Testis (tissue), 3 donors: ENCODE results near the gene LRIG1. TPM values are rescaled to one million over a fixed set of nuclear protein-coding genes. Genes with fewer than 3 reads are reported as not detected.
A peak's percentile ranks its signal among the peaks of the same experiment; 100 is the strongest.

Experiments used
- DNase-seq: peaks from one replicate; pipeline ENCODE4 v3.0.0-alpha.2; 2019
- H3K27ac ChIP-seq, 2 donors: fragments of 200-600 bp; sonication (generic); one replicate each; pipeline ENCODE4 v1.5.1; 2019
- H3K27me3 ChIP-seq: fragments of 200-600 bp; sonication (generic); one replicate; pipeline ENCODE4 v1.5.1; 2019
- H3K36me3 ChIP-seq: fragments of 200-600 bp; sonication (generic); one replicate; pipeline ENCODE4 v1.5.1; 2017; ENCODE audit warnings: low read depth; ENCODE audit errors: missing control alignments
- H3K4me1 ChIP-seq: fragments of 200-600 bp; sonication (generic); one replicate; pipeline ENCODE4 v1.5.1; 2019
- H3K4me3 ChIP-seq, 2 donors: fragments of 200-600 bp; sonication (generic); one replicate each; pipeline ENCODE4 v1.5.1; 2017 to 2019
- H3K9me3 ChIP-seq: fragments of 200-600 bp; sonication (generic); one replicate; pipeline ENCODE4 v1.5.1; 2017
- POLR2A ChIP-seq: fragments of 450-650 bp; IDR thresholded peaks from one replicate; pipeline ENCODE4 v1.6.1; 2017; ENCODE audit warnings: antibody characterized with exemption, mild to moderate bottlenecking, moderate library complexity
- WGBS, 2 donors: methylation state at CpG; one replicate each; pipeline ENCODE4 v1.1.5; 2018; 5-methylcytosine and 5-hydroxymethylcytosine counted together
- intact Hi-C: fragments of 100-400 bp; cut with DNase I; formaldehyde crosslinking; loops from one replicate; pipeline ENCODE4 v1.15.1; 2023; ENCODE audit warnings: low total_unique reads
- polyA plus RNA-seq: library from polyadenylated mRNA; stranded (reverse); fragments of 350-450 nt; fragmentation: Illumina TruSeq; extraction: RNeasy Lipid Tissue Mini Kit (QIAGEN cat#74804); gene quantifications from one replicate; pipeline ENCODE4 v1.2.3, GENCODE V29; 2014; ENCODE audit warnings: low read depth, low replicate concordance; ENCODE audit not compliant: insufficient read depth
- total RNA-seq, 2 donors: library from RNA; depleted of rRNA; stranded (reverse); fragments of >200 nt; gene quantifications; one replicate each; pipeline ENCODE4 v1.2.3, GENCODE V29; 2016
- TF ChIP-seq, protein P1 (sequence below), 3 experiments: fragments of 450-650 bp in 2 of 3; fragments of 200-600 bp in 1 of 3; sonication (generic) in 1 of 3; IDR thresholded peaks; one replicate each; pipeline ENCODE4 v1.5.1; 2016 to 2019; ENCODE audit warnings: antibody characterized with exemption in 3 of 3, mild to moderate bottlenecking in 2 of 3, moderate library complexity in 1 of 3

The LRIG1 gene
- total and polyA plus RNA-seq, 3 donors from 2014 or later: 62.7 to 107 (median 77.9) TPM

GRCh38 chr3:66402596-66403290 lies 98.1 kb downstream of the LRIG1 start:
- intact Hi-C loops: loop anchor here (10.0 kb wide), 1 partner anchor 412 kb away; no protein-coding TSS in a partner anchor
- WGBS, 2 donors: 69% methylated on average over 13 of the region's 13 CpGs
- Histone ChIP-seq H3K4me3 (no peak overlapping the region), H3K27me3 (no peaks in the 10 kb centered on the region), H3K36me3 (no peaks in the 10 kb centered on the region), H3K27ac (peak overlapping the region in 1 of 2 donors; percentile 47), H3K9me3 (no peaks in the 10 kb centered on the region), H3K4me1 (peaks cover 6% of the 10 kb centered on the region)
- TF ChIP-seq POLR2A: no peak
- TF ChIP-seq, protein P1, sequence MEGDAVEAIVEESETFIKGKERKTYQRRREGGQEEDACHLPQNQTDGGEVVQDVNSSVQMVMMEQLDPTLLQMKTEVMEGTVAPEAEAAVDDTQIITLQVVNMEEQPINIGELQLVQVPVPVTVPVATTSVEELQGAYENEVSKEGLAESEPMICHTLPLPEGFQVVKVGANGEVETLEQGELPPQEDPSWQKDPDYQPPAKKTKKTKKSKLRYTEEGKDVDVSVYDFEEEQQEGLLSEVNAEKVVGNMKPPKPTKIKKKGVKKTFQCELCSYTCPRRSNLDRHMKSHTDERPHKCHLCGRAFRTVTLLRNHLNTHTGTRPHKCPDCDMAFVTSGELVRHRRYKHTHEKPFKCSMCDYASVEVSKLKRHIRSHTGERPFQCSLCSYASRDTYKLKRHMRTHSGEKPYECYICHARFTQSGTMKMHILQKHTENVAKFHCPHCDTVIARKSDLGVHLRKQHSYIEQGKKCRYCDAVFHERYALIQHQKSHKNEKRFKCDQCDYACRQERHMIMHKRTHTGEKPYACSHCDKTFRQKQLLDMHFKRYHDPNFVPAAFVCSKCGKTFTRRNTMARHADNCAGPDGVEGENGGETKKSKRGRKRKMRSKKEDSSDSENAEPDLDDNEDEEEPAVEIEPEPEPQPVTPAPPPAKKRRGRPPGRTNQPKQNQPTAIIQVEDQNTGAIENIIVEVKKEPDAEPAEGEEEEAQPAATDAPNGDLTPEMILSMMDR (IDR thresholded peaks at IDR 0.05): no peak
- DNase-seq: peak; percentile 63

GRCh38 chr3:66401675-66402491 lies 98.9 kb downstream of the LRIG1 start:
- Histone ChIP-seq H3K36me3 (no peaks in the 10 kb centered on the region), H3K4me3 (no peak overlapping the region), H3K27ac (peak overlapping the region in 1 of 2 donors; percentile 47), H3K27me3 (no peaks in the 10 kb centered on the region), H3K9me3 (no peaks in the 10 kb centered on the region), H3K4me1 (peaks cover 6% of the 10 kb centered on the region)
- TF ChIP-seq, protein P1 (IDR thresholded peaks at IDR 0.05): no peak
- no peak for TF ChIP-seq POLR2A
- DNase-seq: peak; percentile 15
- intact Hi-C loops: loop anchor here (10.0 kb wide), 1 partner anchor 413 kb away; no protein-coding TSS in a partner anchor
- 70 to 71% methylated on average over 18 to 20 of the region's 20 CpGs for WGBS, 2 donors

DNA sequence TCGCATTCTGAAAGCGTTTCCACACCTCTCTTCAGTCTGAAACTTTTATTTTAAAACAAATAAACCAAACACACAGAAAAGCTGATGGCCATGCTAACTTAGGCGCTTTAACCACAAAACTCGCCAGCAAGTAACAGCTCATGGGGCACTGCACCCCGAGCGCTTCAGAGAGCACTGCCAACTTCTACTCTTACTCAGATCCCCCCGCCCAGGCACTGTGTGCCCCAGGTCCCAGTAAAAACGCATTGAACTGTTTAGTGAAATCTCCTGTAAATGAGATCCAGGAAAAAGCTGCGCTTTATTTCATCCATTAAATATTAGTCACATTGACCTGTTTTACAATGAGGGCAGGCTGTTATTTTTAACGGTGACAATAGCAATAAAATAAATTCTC lies 99.7 kb downstream of the LRIG1 start:
- WGBS, 2 donors: 73 to 74% methylated on average over 10 of the region's 10 CpGs
- no peaks in the 10 kb centered on the region for H3K36me3 ChIP-seq
- peaks cover 6% of the 10 kb centered on the region for H3K4me1 ChIP-seq

DNA sequence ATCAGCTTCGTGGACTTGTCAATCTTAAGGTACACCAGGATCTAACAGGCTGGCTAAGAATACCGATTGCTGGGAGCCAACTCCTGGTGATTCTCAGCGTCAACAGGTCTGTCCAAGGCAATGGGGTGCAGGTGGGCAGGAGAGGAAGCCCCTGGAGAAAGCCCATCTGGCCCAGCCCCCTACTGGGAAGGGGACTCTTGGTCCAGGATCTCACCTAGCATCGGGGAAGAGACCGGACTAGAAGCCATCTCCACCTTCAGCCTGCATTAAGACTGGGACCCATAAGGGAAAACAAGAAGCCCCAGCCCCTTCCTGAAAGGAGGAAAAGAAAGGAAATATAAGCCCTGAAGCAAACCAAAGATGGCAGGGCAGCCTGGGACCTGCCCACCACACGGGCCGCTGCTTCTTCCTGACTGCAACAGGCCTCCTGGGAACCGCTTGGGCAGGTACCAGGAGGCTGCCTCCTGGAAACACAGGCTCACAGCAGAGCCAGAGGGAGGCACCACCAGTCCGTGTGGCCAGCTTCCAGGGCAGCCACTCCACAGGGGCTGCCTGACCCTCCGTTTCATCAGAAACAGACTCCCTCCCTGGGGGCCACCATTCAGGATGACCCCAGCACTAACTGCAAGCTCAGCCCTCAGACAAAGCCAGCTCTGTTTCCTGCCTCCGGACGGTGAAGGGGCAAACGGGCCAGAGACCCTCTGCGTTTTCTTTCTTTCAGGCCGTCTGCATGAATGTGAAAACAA lies 100.2 kb downstream of the LRIG1 start:
- whole genome bisulfite sequencing, 2 donors: 80 to 89% methylated on average over 10 to 15 of the region's 15 CpGs
- intact Hi-C loops: loop anchor here (10.0 kb wide), 1 partner anchor 414 kb away; no protein-coding TSS in a partner anchor
- no peaks in the 10 kb centered on the region for H3K9me3 ChIP-seq
- H3K4me1 ChIP-seq: peaks cover 3% of the 10 kb centered on the region
- no peak for TF ChIP-seq POLR2A
- TF ChIP-seq, protein P1 (IDR thresholded peaks at IDR 0.05): no peak
- no peak overlapping the region for H3K27ac ChIP-seq
- no peaks in the 10 kb centered on the region for H3K27me3 ChIP-seq
- no peaks in the 10 kb centered on the region for H3K36me3 ChIP-seq
- H3K4me3 ChIP-seq: no peak overlapping the region
- DNase-seq: peak; percentile 7

More for the DNA sequence above, 99.7 kb downstream of the LRIG1 start:
- intact Hi-C loops: loop anchor here (10.0 kb wide), 1 partner anchor 414 kb away; no protein-coding TSS in a partner anchor
- Histone ChIP-seq H3K4me3 (no peak overlapping the region), H3K27me3 (no peaks in the 10 kb centered on the region), H3K9me3 (no peaks in the 10 kb centered on the region), H3K27ac (no peak overlapping the region)
- TF ChIP-seq, protein P1 (IDR thresholded peaks at IDR 0.05): no peak
- TF ChIP-seq POLR2A: no peak
- no peak for DNase-seq
